HG03432 (cell line): ENCODE results near the gene LGALS7.
"Not testable (repeated sequence)": the region's sequence is repeated elsewhere in the genome, so short reads cannot be mapped to it uniquely, and the experiment has no call there.

Source experiments
- ATAC-seq: cut with Tn5 transposase; IDR thresholded peaks from one replicate; pipeline ENCODE4 v1.9.1; 2021; ENCODE audit warnings: mild to moderate bottlenecking, moderate library complexity; ENCODE audit not compliant: unreplicated experiment

LGALS7 gene

GRCh38 chr19:38774181-38774950 lies 1.0 kb upstream of the LGALS7 start:
- ATAC-seq, result no peak

GRCh38 chr19:38771569-38771968 lies 1.7 kb downstream of the LGALS7 start:
- ATAC-seq, result not testable (repeated sequence)

GRCh38 chr19:38770949-38771275 lies 2.4 kb downstream of the LGALS7 start:
- ATAC-seq, result peak; percentile 53

GRCh38 chr19:38770228-38770948 lies 2.9 kb downstream of the LGALS7 start:
- peak; percentile 15 for ATAC-seq

- ATAC-seq, result peak; percentile 68
Observed at GRCh38 chr19:38769635-38770211, 3.6 kb downstream of the LGALS7 start.

GRCh38 chr19:38766276-38767047 lies 6.9 kb downstream of the LGALS7 start:
- ATAC-seq, result no peak

- ATAC-seq, result no peak
Observed at GRCh38 chr19:38765214-38765613, 8.1 kb downstream of the LGALS7 start.

- ATAC-seq, result no peak
Observed at GRCh38 chr19:38763795-38764220, 9.5 kb downstream of the LGALS7 start.

GRCh38 chr19:38761884-38762389 lies 11.4 kb downstream of the LGALS7 start:
- ATAC-seq, result not testable (repeated sequence)

GRCh38 chr19:38760805-38761517 lies 12.4 kb downstream of the LGALS7 start:
- not testable (repeated sequence) for ATAC-seq

GRCh38 chr19:38759590-38760003 lies 13.7 kb downstream of the LGALS7 start:
- no peak for ATAC-seq

- not testable (repeated sequence) for ATAC-seq
Observed at GRCh38 chr19:38754196-38754595, 19.1 kb downstream of the LGALS7 start.

GRCh38 chr19:38753783-38754182 lies 19.5 kb downstream of the LGALS7 start:
- not testable (repeated sequence) for ATAC-seq

- ATAC-seq, result no peak
Observed at GRCh38 chr19:38745316-38745715, 28.0 kb downstream of the LGALS7 start.

- no peak for ATAC-seq
Observed at GRCh38 chr19:38744874-38745273, 28.4 kb downstream of the LGALS7 start.

GRCh38 chr19:38744298-38744681 lies 29.0 kb downstream of the LGALS7 start, which contains the start of gene CAPN12:
TSS of gene CAPN12 (minus strand) at chr19:38744474. CDS start at chr19:38744165, 309 bp downstream.
- no peak for ATAC-seq

- no peak for ATAC-seq
Observed at GRCh38 chr19:38743394-38744297, 29.7 kb downstream of the LGALS7 start.

- ATAC-seq, result no peak
Observed at GRCh38 chr19:38742906-38743305, 30.4 kb downstream of the LGALS7 start.

- ATAC-seq, result no peak
Observed at GRCh38 chr19:38742296-38742695, 31.0 kb downstream of the LGALS7 start.
